Measurements from ENCODE around the gene WDFY3.
A peak's percentile ranks its signal among the peaks of the same experiment; 100 is the strongest.

WDFY3 gene

DNA sequence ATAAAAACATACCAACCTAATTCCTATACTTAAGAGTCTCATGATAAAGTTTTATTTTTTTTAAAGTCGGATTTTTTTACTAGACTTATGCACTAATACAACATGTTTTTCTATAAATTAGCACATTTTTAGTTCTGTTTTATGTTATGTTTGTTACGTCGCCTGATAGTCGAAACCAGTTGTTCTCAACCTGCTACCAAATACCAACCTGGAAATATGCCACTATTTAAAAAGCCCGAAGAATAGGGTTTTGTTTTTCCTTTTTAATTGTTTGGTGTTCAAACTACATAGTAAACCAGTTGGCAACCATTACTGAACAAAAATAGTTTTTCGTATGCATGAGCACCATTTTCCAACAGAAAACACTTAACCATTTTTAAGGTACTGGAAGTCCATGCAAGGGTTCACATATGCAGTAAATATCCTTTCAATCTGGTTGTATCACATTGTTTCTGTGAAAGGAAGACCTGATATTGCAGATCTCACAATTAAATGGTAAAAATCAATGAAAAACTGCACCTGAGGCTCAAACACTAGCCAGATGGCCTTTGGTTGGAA lies 1.4 kb downstream of the WDFY3 start:
- no peaks in the 10 kb centered on the region for H3K36me3 ChIP-seq (ENCODE audit: insufficient read depth, low read length)
- H3K27me3 ChIP-seq (ENCODE audit: insufficient read depth, low read length, poor library complexity, severe bottlenecking), result no peaks in the 10 kb centered on the region
- H3K79me2 ChIP-seq (ENCODE audit: insufficient read depth, low read length), result peaks cover 48% of the 10 kb centered on the region
- no peaks in the 10 kb centered on the region for H3K9me3 ChIP-seq (ENCODE audit: insufficient read depth, low read depth, low read length)
- H2AFZ ChIP-seq (ENCODE audit: low read length), result 0 out of 2 replicates have a peak overlapping the region, but pooled peaks have one; percentile 2
- no peaks in the 10 kb centered on the region for H3F3A ChIP-seq (ENCODE audit: low read depth)
- no peaks in the 10 kb centered on the region for H3K9me2 ChIP-seq (replicated peaks; ENCODE audit: low read depth, low read length)
- peaks cover 3% of the 10 kb centered on the region for H3K4me1 ChIP-seq (ENCODE audit: insufficient read depth, low read length, poor library complexity, severe bottlenecking)
- peak overlapping the region; percentile 57 for H3K9ac ChIP-seq (ENCODE audit: low read depth, low read length, poor library complexity, severe bottlenecking)
- peak overlapping the region; percentile 70 for H3K4me3 ChIP-seq (ENCODE audit: low read length, poor library complexity, severe bottlenecking)
- H3K4me2 ChIP-seq (ENCODE audit: low read depth, low read length, poor library complexity, severe bottlenecking), result peak overlapping the region; percentile 63
- peaks cover 4% of the 10 kb centered on the region for H4K20me1 ChIP-seq (ENCODE audit: insufficient read depth, low read length, poor library complexity, severe bottlenecking)
- TF ChIP-seq, protein P1, sequence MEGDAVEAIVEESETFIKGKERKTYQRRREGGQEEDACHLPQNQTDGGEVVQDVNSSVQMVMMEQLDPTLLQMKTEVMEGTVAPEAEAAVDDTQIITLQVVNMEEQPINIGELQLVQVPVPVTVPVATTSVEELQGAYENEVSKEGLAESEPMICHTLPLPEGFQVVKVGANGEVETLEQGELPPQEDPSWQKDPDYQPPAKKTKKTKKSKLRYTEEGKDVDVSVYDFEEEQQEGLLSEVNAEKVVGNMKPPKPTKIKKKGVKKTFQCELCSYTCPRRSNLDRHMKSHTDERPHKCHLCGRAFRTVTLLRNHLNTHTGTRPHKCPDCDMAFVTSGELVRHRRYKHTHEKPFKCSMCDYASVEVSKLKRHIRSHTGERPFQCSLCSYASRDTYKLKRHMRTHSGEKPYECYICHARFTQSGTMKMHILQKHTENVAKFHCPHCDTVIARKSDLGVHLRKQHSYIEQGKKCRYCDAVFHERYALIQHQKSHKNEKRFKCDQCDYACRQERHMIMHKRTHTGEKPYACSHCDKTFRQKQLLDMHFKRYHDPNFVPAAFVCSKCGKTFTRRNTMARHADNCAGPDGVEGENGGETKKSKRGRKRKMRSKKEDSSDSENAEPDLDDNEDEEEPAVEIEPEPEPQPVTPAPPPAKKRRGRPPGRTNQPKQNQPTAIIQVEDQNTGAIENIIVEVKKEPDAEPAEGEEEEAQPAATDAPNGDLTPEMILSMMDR (conservative IDR thresholded peaks at IDR 0.05; ENCODE audit: low read length), result no peak
- TF ChIP-seq EZH2phosphoT487 (IDR thresholded peaks at IDR 0.05; ENCODE audit: borderline replicate concordance), result no peak

DNA sequence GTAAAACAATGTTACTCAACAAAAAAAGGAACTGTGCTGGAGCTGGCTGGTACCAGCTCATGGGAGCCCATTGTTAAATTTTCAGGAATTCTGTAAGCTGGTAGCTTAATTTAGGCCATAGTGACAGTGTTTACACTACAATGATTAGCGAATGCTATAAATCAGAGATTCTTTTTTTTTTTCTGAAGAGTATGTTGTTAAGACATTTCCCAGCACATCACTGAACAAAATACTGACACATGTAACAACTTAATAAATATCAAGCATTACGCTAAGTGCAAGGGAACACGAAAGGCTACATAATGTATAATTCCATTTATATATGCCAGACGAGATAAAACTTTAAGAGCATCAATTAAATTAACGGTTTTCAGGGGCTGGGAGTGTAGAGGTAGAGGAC lies 4.4 kb downstream of the WDFY3 start:
- H3K27me3 ChIP-seq (ENCODE audit: insufficient read depth, low read length, poor library complexity, severe bottlenecking), result no peaks in the 10 kb centered on the region
- peaks cover 3% of the 10 kb centered on the region for H3K4me1 ChIP-seq (ENCODE audit: insufficient read depth, low read length, poor library complexity, severe bottlenecking)
- no peaks in the 10 kb centered on the region for H3K9me3 ChIP-seq (ENCODE audit: insufficient read depth, low read depth, low read length)
- H3K9ac ChIP-seq (ENCODE audit: low read depth, low read length, poor library complexity, severe bottlenecking), result no peak overlapping the region
- no peaks in the 10 kb centered on the region for H3F3A ChIP-seq (ENCODE audit: low read depth)
- H3K36me3 ChIP-seq (ENCODE audit: insufficient read depth, low read length), result no peaks in the 10 kb centered on the region
- H3K4me2 ChIP-seq (ENCODE audit: low read depth, low read length, poor library complexity, severe bottlenecking), result peak overlapping the region; percentile 52
- H3K4me3 ChIP-seq (ENCODE audit: low read length, poor library complexity, severe bottlenecking), result peak overlapping the region; percentile 1
- H3K79me2 ChIP-seq (ENCODE audit: insufficient read depth, low read length), result peaks cover 72% of the 10 kb centered on the region
- no peaks in the 10 kb centered on the region for H3K9me2 ChIP-seq (replicated peaks; ENCODE audit: low read depth, low read length)
- no peak overlapping the region for H2AFZ ChIP-seq (ENCODE audit: low read length)
- H4K20me1 ChIP-seq (ENCODE audit: insufficient read depth, low read length, poor library complexity, severe bottlenecking), result peaks cover 4% of the 10 kb centered on the region
- TF ChIP-seq, protein P1 (conservative IDR thresholded peaks at IDR 0.05; ENCODE audit: low read length), result no peak
- TF ChIP-seq EZH2phosphoT487 (IDR thresholded peaks at IDR 0.05; ENCODE audit: borderline replicate concordance), result no peak

DNA sequence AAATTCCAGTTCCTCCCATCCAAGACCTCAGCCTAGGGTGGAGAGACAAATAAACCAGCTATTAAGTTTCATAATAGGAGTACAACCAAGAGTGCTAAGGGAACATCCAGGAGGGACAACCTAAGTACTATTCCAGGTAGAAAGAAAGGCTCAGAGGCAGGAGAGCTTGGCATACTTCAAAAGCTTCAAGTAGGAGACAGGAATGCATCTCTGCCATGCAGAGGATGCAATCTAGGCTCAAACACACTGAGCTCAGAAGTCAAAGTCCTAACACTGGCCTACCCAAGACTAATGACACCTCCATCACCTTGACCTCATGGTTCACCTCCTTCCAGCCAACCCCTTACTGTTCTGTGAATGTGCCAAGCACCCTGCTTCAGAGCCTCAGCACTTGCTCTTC lies 8.1 kb downstream of the WDFY3 start:
- H3K9ac ChIP-seq (ENCODE audit: low read depth, low read length, poor library complexity, severe bottlenecking), result no peak overlapping the region
- peaks cover 14% of the 10 kb centered on the region for H4K20me1 ChIP-seq (ENCODE audit: insufficient read depth, low read length, poor library complexity, severe bottlenecking)
- H3K4me2 ChIP-seq (ENCODE audit: low read depth, low read length, poor library complexity, severe bottlenecking), result no peak overlapping the region
- H3K9me2 ChIP-seq (replicated peaks; ENCODE audit: low read depth, low read length), result no peaks in the 10 kb centered on the region
- TF ChIP-seq, protein P1 (conservative IDR thresholded peaks at IDR 0.05; ENCODE audit: low read length), result no peak
- H3K27me3 ChIP-seq (ENCODE audit: insufficient read depth, low read length, poor library complexity, severe bottlenecking), result no peaks in the 10 kb centered on the region
- H3F3A ChIP-seq (ENCODE audit: low read depth), result no peaks in the 10 kb centered on the region
- H3K9me3 ChIP-seq (ENCODE audit: insufficient read depth, low read depth, low read length), result no peaks in the 10 kb centered on the region
- H3K36me3 ChIP-seq (ENCODE audit: insufficient read depth, low read length), result no peaks in the 10 kb centered on the region
- no peaks in the 10 kb centered on the region for H3K4me1 ChIP-seq (ENCODE audit: insufficient read depth, low read length, poor library complexity, severe bottlenecking)
- H3K79me2 ChIP-seq (ENCODE audit: insufficient read depth, low read length), result peaks cover 69% of the 10 kb centered on the region
- H2AFZ ChIP-seq (ENCODE audit: low read length), result no peak overlapping the region
- H3K4me3 ChIP-seq (ENCODE audit: low read length, poor library complexity, severe bottlenecking), result no peak overlapping the region
